Stomach (tissue), 4 donors: ENCODE measurements around the gene ARHGAP22.

Source experiments
- CTCF ChIP-seq, 7 experiments: fragments of 450-650 bp in 4 of 7; fragments of 200-600 bp in 3 of 7; sonication (generic) in 3 of 7; IDR thresholded peaks; one replicate each; pipeline ENCODE4 v1.5.1; 2016 to 2019; ENCODE audit warnings: antibody characterized with exemption in 7 of 7, control low read depth in 2 of 7, mild to moderate bottlenecking in 1 of 7
- EP300 ChIP-seq: sonication (generic); formaldehyde crosslinking; IDR thresholded peaks from one replicate; pipeline ENCODE4 v1.6.1; 2017; ENCODE audit warnings: antibody characterized with exemption
- POLR2A ChIP-seq, 4 donors: fragments of 450-650 bp; IDR thresholded peaks; one replicate each; pipeline ENCODE4 v1.6.1; 2016; ENCODE audit warnings: antibody characterized with exemption in 4 of 4, control low read depth in 2 of 4, mild to moderate bottlenecking in 1 of 4, moderate library complexity in 1 of 4
- POLR2AphosphoS5 ChIP-seq, 3 donors: sonication (generic); formaldehyde crosslinking; IDR thresholded peaks; one replicate each; pipeline ENCODE4 v1.6.1; 2016; ENCODE audit warnings: antibody characterized with exemption in 3 of 3

- TF ChIP-seq CTCF (IDR thresholded peaks at IDR 0.05) (peak in 2 of 7 experiments; percentile 6 to 14), POLR2A (IDR thresholded peaks at IDR 0.05) (no peak), EP300 (no peak), POLR2AphosphoS5 (IDR thresholded peaks at IDR 0.05) (no peak)
Measured at GRCh38 chr10:48444266-48444665, 160.6 kb downstream of the ARHGAP22 start.
